Transverse colon (tissue), 4 donors: ENCODE data around the gene UPK1A. TPM values are rescaled to one million over a fixed set of nuclear protein-coding genes. Genes with fewer than 3 reads are reported as not detected.
"Not testable (repeated sequence)": the region's sequence is repeated elsewhere in the genome, so short reads cannot be mapped to it uniquely, and the experiment has no call there.

ENCODE experiments used
- DNase-seq: peaks from one replicate; pipeline ENCODE4 v3.0.0-alpha.2; 2019
- H3K27ac ChIP-seq, 4 donors: fragments of 200-600 bp; sonication (generic); 2 replicates each; pipeline ENCODE4 v1.5.1; 2016 to 2018; ENCODE audit warnings: inconsistent platforms in 4 of 4
- H3K27me3 ChIP-seq: fragments of 200-600 bp; sonication (generic); 2 replicates; pipeline ENCODE4 v1.5.1; 2017; ENCODE audit warnings: inconsistent platforms
- H3K36me3 ChIP-seq, 4 donors: fragments of 200-600 bp; sonication (generic); 2 replicates each; pipeline ENCODE4 v1.5.1; 2017 to 2019; ENCODE audit warnings: inconsistent platforms in 4 of 4
- H3K4me1 ChIP-seq, 4 donors: fragments of 200-600 bp; sonication (generic); 2 replicates each; pipeline ENCODE4 v1.5.1; 2017 to 2020; ENCODE audit warnings: inconsistent platforms in 4 of 4
- H3K4me3 ChIP-seq, 4 donors: fragments of 200-600 bp; sonication (generic); 1 replicate in 1 of 4; 2 replicates in 3 of 4; pipeline versions ENCODE4 v1.5.1 to v1.6.1; 2017 to 2019; ENCODE audit warnings: inconsistent platforms in 4 of 4
- H3K9me3 ChIP-seq, 2 donors: fragments of 200-600 bp; sonication (generic); 2 replicates each; pipeline ENCODE4 v1.5.1; 2017 to 2019; ENCODE audit warnings: inconsistent platforms in 2 of 2
- CTCF ChIP-seq, 5 experiments: fragments of 200-600 bp in 3 of 5; fragments of 450-650 bp in 2 of 5; sonication (generic) in 3 of 5; IDR thresholded peaks; 1 replicate in 2 of 5; 2 replicates in 3 of 5; pipeline ENCODE4 v1.5.1; 2016 to 2017; ENCODE audit warnings: antibody characterized with exemption in 5 of 5, inconsistent platforms in 3 of 5, mild to moderate bottlenecking in 2 of 5, moderate library complexity in 1 of 5
- EP300 ChIP-seq: sonication (generic); formaldehyde crosslinking; IDR thresholded peaks from one replicate; pipeline ENCODE4 v1.6.1; 2017; ENCODE audit warnings: antibody characterized with exemption, low read depth
- POLR2A ChIP-seq: fragments of 450-650 bp; IDR thresholded peaks from one replicate; pipeline ENCODE4 v1.6.1; 2016; ENCODE audit warnings: antibody characterized with exemption, mild to moderate bottlenecking, moderate library complexity
- POLR2AphosphoS5 ChIP-seq, 3 donors: sonication (generic); formaldehyde crosslinking; IDR thresholded peaks; one replicate each; pipeline ENCODE4 v1.6.1; 2016; ENCODE audit warnings: antibody characterized with exemption in 3 of 3
- WGBS, 2 donors: methylation state at CpG; one replicate each; pipeline ENCODE4 v1.1.5; 2018; ENCODE audit warnings: low coverage in 1 of 2; 5-methylcytosine and 5-hydroxymethylcytosine counted together
- in situ Hi-C, 4 donors: fragments of 200-750 bp; cut with MboI; loops; one replicate each; pipeline versions ENCODE4 v1.15.0 to v1.15.1; 2017; ENCODE audit warnings: low sequenced_read_pairs in 3 of 4, low pct_ligation_motif_present in 1 of 4, low pct_unique_long_range_greater_than_20kb in 1 of 4
- intact Hi-C: fragments of 100-400 bp; cut with DNase I; formaldehyde crosslinking; loops from one replicate; pipeline ENCODE4 v1.15.1; 2023; ENCODE audit warnings: low total_unique reads
- total RNA-seq, 4 donors: library from RNA; depleted of rRNA; stranded (reverse); fragments of >200 nt; gene quantifications; one replicate each; pipeline ENCODE4 v1.1.0, GENCODE V29; 2016

Gene UPK1A
- total RNA-seq, 4 donors from 2014 or later = not detected

DNA sequence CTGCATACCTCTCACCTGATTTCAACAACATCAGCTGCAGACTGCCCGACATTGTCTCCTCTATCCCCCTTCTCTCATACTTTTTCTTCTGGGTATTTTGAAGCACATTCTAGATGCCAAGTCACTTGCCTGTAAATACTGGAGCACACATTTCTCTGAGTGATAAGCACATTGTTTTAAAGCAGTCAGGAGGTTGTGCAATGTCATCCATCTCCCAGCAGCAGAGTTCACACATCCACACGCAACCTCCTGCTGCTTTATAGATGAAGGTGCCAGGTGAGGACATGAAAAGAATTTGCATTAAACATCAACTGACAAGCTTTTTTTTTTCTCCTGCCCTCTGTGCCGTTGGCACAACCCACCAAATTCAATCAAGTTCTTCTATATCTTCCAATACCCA is 5.5 kb downstream of the UPK1A start:
- in situ Hi-C loops (no loop called here), intact Hi-C loops (no loop called here)
- no peaks in the 10 kb centered on the region for H3K36me3 ChIP-seq
- H3K4me3 ChIP-seq = no peak overlapping the region
- H3K27ac ChIP-seq = no peak overlapping the region
- H3K27me3 ChIP-seq = peaks cover 39% of the 10 kb centered on the region
- TF ChIP-seq POLR2A (no peak), POLR2AphosphoS5 (IDR thresholded peaks at IDR 0.05) (no peak), EP300 (no peak), CTCF (IDR thresholded peaks at IDR 0.05) (no peak)
- no peak for DNase-seq
- 21 to 25% methylated on average over 3 of the region's 3 CpGs for WGBS, 2 donors
- H3K9me3 ChIP-seq = no peaks in the 10 kb centered on the region
- H3K4me1 ChIP-seq = peaks cover 0 to 9% (median 4%) of the 10 kb centered on the region in 4 donors

DNA sequence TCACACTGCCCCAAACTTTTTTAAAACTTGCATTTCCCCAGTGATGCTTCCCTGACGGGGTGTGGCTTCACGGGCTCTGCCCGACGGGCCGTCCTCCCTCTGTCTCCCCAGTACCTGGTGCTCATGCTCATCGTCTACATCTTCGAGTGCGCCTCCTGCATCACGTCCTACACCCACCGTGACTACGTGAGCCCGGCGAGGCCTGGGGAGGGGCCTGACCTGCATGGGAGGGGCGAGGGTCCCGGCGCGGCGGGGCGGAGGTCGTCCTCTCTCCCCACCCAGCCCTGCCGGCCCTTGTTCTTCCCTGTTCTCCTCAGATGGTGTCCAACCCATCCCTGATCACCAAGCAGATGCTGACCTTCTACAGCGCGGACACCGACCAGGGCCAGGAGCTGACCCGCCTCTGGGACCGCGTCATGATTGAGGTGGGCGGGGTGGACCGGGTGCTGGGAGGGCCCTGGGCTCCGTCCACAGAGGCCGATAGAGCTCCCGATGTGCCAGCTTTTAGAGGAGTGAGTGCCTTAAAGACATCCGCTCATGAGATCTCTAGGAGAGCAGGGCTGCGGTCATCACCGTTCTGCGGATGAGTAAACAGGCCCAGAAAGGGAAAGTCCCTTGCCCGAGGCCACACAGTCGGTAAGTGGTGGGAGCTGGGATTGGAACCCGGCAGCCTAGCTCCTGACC is 6.9 kb downstream of the UPK1A start:
- in situ Hi-C loops = no loop called here
- DNase-seq = peak; percentile 35
- no peaks in the 10 kb centered on the region for H3K9me3 ChIP-seq
- H3K36me3 ChIP-seq = no peaks in the 10 kb centered on the region
- no peak overlapping the region for H3K27ac ChIP-seq
- intact Hi-C loops = no loop called here
- 4% methylated on average over 38 of the region's 39 CpGs; no CpG with 5 or more reads in 1 of the 2 donors for WGBS, 2 donors
- H3K4me3 ChIP-seq = peak overlapping the region in 1 of 4 donors; percentile 39
- TF ChIP-seq POLR2A (no peak), CTCF (IDR thresholded peaks at IDR 0.05) (no peak), EP300 (no peak), POLR2AphosphoS5 (IDR thresholded peaks at IDR 0.05) (no peak)
- peaks cover 0 to 9% (median 4%) of the 10 kb centered on the region in 4 donors for H3K4me1 ChIP-seq
- H3K27me3 ChIP-seq = peaks cover 39% of the 10 kb centered on the region

DNA sequence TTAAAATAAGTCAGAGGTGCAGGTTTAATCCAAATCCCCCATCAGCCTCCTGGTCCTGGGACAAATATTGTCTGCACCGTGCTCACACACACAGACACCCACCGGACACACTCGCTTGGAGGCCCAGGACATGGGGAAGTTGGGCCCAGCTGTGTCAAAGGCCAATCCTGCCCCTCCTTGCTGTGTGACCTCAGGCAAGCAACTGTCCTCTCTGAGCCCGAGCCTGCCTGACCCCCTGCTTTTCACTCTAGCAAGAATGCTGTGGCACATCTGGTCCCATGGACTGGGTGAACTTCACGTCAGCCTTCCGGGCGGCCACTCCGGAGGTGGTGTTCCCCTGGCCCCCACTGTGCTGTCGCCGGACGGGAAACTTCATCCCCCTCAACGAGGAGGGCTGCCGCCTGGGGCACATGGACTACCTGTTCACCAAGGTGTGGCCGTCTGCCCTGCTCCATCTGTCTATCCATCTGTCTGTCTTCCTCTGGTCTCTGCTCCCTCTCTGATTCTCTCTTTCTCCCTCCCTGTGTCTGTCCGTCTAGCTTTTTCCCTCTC is 9.3 kb downstream of the UPK1A start:
- H3K4me3 ChIP-seq = no peak overlapping the region
- intact Hi-C loops = no loop called here
- H3K4me1 ChIP-seq = peaks cover 0 to 8% (median 2%) of the 10 kb centered on the region in 4 donors
- in situ Hi-C loops = no loop called here
- peaks cover 39% of the 10 kb centered on the region for H3K27me3 ChIP-seq
- H3K27ac ChIP-seq = no peak overlapping the region
- H3K36me3 ChIP-seq = no peaks in the 10 kb centered on the region
- no peak for DNase-seq
- H3K9me3 ChIP-seq = no peaks in the 10 kb centered on the region
- 79 to 100% methylated on average over 1 to 14 of the region's 15 CpGs for WGBS, 2 donors
- TF ChIP-seq EP300 (no peak), POLR2A (no peak), POLR2AphosphoS5 (IDR thresholded peaks at IDR 0.05) (no peak), CTCF (IDR thresholded peaks at IDR 0.05) (no peak)

DNA sequence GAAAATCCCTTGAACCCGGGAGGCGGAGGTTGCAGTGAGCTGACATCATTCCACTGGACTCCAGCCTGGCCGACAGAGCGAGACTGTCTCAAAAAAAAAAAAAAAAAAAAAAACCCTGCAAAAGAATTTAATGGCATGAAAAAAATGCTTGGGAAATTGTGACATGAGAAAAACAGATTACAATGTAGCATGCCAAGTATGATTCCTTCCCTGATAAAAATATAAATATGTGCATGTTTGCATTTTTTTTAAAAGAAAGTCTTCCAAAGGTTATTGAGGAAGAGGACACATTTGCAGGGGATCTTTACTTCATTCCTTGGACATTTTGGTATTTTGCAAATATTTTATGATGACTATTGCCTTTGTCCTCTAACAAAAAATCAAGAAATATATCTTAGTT is 23.5 kb downstream of the UPK1A start:
- 84% methylated on average over 4 of the region's 4 CpGs; no CpG with 5 or more reads in 1 of the 2 donors for WGBS, 2 donors
- Histone ChIP-seq H3K36me3 (no peaks in the 10 kb centered on the region), H3K4me1 (no peaks in the 10 kb centered on the region), H3K27me3 (no peaks in the 10 kb centered on the region), H3K27ac (no peak overlapping the region), H3K4me3 (no peak overlapping the region), H3K9me3 (no peaks in the 10 kb centered on the region)
- TF ChIP-seq POLR2AphosphoS5 (IDR thresholded peaks at IDR 0.05) = no peak
- no peak for TF ChIP-seq CTCF (IDR thresholded peaks at IDR 0.05)
- intact Hi-C loops = no loop called here
- in situ Hi-C loops = loop anchor here in 1 of 4 donors (10.0 kb wide), 1 partner anchor 245 kb away; the partner anchor contains the start of gene LRFN3
- no peak for DNase-seq

- H3K4me1 ChIP-seq, H3K27me3 ChIP-seq, DNase-seq, H3K9me3 ChIP-seq, H3K27ac ChIP-seq, H3K36me3 ChIP-seq, intact Hi-C loops, H3K4me3 ChIP-seq: not testable (repeated sequence)
- in situ Hi-C loops = loop anchor here in 1 of 4 donors (10.0 kb wide), 1 partner anchor 244 kb away; the partner anchor contains the start of gene LRFN3
- 93% methylated on average over 20 of the region's 37 CpGs; no CpG with 5 or more reads in 1 of the 2 donors for WGBS, 2 donors
These were observed 24.8 kb downstream of the UPK1A start for GRCh38 chr19:35691106-35691505.
